Ramos (cell line): ENCODE results near the gene ARHGEF10L.

ENCODE experiments used
- in situ Hi-C: fragments of 300-500 bp; cut with MboI; formaldehyde crosslinking; loops from one replicate; pipeline ENCODE4 v1.14.3; 2022; ENCODE audit warnings: low sequenced_read_pairs; ENCODE audit not compliant: unreplicated experiment

Gene ARHGEF10L

DNA sequence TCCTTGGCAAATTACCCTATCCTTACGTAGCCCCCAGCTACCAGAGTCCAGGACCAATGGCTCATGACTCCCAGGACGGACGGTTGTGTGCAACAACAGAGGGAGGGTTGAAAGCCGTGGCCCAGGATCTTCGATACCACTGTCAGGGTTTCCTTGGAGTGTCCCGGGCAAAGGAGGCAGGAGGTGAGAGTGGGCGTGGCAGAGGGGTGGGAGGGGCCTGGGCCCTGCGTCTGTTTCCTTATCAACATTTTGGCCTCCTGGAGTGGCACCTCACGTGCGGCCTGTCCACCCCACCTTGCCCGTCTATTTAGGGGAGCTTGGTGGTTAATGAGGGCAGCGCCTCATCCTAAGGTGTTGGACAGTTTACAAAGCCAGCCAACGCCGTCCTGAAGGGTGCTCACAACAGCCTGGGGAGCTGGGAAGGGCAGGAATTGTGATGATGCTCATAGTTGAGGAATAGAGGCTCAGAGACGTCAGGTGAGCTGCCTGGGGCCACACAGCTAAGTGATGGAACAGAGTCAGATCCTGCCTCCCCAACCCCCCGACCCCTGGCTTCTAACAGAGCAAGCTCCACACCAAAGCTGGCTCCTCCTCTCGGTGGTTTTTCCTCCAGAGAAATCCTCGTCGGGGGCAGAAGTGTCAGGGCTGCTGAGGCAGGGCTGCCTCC, 17.4 kb upstream of the ARHGEF10L start:
- in situ Hi-C loops = no loop called here

DNA sequence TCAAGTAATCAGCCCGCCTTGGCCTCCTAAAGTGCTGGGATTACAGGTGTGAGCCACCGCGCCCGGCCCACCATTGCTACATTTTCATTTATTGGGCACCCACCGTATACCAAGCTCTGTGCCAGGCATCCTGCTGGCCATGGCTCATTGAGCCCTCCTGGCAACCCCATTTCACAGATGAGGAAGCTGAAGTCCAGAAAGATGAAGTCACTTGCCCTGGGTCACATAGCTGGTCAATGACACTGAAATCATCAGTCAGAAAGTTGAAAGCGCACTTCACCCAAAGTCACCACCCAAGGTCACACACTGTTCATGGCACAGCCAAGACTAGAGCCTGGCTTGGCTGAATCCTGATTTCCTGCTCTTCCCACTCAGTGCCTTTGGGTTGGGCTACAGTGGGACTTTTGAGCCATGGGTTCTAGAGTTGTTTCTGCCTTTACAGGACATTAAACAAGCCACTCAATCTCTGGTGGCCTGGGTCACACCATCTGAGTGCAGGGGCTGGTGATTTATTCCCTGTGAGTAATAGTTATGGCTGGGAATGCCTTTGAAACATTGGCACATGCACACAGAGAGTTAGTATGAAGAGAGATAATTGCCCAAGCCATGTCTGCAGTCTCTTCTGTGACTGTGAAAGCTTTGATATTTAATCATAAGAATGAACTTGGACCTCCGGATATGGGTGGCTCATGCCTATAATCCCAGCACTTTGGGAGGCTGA, 16.0 kb upstream of the ARHGEF10L start:
- in situ Hi-C loops = no loop called here

DNA sequence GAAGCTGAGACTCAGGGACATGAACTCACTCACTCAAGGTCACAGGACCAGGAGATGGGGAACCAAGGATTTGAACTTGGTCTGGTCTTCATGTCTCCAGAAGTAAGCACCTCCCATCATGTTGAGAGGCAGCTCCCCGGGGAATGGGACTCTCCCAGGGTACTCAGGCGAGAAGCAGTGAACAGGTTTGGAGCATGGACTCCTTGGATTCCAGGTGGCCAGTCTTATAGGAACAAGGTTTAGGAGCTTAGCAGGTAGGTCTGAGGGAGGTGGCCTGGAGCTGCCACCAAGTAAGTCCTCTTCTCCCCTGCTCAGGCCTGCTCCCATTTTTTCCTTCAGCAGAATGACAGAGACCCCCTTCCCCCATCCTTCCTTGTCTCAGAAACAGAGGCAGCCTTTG, 14.9 kb upstream of the ARHGEF10L start:
- in situ Hi-C loops = no loop called here

- in situ Hi-C loops = no loop called here
These were observed 13.4 kb upstream of the ARHGEF10L start for GRCh38 chr1:17525996-17526686.

DNA sequence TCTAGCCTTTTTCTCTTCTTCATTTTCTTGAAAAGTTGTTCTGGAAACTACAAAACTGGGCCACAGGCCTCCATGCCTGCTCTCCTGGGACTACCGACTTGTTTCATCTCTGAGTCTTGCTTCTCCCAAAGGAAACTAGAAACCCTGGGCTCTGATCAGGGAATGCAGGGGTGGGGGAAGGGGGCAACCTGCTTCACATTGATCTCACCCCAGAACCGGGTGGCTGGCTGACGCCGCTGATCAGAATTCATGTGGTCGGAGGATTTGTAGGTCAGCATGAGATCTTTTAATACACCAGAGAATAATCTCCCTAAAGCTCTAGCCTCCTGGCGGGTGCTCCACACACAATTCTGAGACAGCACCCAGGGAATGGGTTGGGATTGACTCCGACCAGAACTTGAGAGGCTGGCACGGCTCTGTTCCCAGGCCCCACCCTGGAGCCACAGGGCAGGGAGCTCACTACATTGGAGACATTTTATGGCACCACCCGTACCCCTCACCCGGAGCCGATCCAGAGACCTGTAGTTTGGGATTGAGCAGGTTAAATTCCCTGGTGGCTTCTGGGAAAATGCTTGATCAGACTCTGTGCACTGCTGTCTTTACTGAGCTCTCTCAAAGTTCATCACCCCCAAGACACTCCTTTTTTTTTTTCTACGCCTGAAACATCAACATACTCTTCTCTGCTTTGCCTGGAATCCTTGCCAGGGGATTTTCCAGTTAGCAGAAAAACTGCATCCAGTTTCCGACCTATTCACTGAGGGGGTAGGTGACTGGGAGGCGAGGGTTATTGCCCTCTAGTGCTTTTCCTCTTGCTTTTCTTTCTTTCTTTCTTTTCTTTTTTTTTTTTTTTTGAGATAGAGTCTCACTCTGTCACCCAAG, 12.2 kb upstream of the ARHGEF10L start:
- in situ Hi-C loops = no loop called here

GRCh38 chr1:17529381-17529780, 10.1 kb upstream of the ARHGEF10L start:
- in situ Hi-C loops = no loop called here

DNA sequence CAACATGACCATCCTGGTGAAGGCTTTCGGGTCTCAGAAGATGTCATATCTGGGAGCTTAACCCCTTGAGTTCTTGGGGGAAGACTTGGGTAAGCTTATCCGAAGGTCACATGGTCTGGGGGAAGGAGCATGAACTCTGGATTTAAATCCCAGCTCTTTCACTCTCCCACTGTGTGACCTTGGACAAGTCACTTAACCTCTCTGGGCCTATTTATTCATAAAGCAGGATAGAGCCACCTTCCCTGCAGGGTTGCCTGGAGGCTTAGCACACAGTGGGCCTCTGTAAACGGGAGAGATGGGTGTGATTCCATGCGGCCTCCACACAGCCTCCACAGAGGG, 8.2 kb upstream of the ARHGEF10L start:
- in situ Hi-C loops = no loop called here

- in situ Hi-C loops = no loop called here
These were observed 7.6 kb upstream of the ARHGEF10L start for GRCh38 chr1:17531682-17532487.

DNA sequence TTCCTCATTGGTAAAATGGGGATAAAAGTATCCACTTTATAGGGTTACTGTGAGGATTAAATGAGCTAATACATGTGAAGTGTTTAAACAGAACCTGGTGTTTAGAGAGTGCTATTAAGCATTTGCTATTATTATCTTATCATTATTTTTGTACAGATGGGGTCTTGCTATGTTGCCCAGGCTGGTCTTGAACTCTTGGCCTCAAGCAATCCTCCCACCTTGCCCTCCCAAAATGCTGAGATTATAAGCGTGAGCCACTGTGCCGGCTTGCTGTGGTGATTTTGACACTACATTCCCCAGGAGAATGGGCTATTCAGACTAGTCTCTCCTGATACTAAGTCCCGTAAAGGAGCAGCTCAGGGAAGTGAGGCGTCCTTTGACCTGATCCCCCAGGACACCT, 6.3 kb upstream of the ARHGEF10L start:
- in situ Hi-C loops = no loop called here

- in situ Hi-C loops = no loop called here
These were observed 4.1 kb upstream of the ARHGEF10L start for GRCh38 chr1:17535300-17535936.

DNA sequence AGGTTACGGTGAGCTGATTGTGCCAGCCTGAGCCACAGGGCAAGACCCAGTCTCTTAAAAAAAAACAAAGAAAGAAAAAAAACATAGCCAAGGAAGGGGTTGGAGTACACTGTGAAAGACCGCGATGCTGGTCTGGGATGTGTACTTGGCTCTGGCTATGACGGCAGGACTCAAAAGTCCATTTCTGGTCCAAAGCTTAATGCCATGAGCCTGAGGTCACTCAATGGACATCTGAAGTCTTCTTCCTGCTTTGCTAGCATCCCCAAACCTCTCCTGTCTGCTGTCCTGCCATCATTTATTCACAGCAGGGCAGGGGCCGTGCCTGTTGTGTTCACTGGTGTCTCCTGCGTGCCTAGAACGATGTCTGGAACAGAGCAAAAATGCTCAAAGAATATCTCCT, 1.5 kb upstream of the ARHGEF10L start:
- in situ Hi-C loops = no loop called here

DNA sequence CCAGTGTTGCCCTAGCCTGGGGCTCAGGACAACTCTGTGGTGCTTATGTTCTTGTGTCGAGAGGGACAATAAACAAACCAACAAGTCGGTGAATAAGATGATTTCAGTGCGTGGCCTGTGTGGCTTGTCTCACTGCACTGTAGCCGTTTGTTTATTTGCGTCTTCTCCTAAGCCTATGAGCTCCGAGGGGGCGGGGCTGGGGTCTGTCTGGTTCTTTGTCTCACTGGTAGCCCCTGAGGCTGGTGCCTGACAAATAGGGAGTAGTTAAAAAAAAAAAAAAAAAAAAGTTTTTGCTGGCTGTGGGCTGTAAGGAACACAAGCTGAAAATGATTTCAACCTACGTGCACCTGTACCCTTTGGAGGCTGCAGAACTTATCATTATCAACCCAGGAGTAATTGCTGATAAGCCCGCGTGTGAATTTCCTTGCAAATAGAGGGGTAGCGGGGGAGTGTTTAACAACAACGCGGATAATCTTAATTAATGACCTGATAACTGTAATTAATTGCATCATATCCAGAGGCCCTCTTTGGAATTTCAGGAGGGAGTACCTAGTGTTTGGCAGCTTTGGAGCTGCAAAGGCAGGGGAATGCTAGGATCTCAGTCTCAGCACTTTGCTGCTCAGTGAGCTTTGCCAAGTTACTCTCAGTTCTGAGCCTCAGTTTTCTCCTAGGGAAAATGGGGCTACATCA, 925 bp upstream of the ARHGEF10L start:
- in situ Hi-C loops = no loop called here

DNA sequence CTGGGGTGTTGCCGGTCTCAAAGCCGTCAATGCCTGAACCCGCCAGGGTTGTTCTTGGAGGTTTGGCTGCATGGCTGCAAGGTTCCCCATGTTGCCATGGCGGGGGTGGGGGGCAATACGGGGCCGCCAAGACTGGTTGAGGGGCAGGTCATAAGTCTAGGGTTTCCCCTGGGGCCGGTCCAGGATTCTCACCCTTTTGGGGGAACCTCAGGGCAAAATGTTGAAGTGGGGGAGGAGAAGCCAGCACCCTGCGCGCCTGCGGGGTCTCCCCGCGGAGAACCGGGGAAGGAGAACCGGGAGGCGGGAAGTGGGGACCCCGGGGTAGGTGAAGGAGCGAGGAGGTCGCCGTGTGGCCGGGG, 401 bp upstream of the ARHGEF10L start:
- in situ Hi-C loops = no loop called here

GRCh38 chr1:17540255-17541001, 930 bp downstream of the ARHGEF10L start:
- in situ Hi-C loops = no loop called here

DNA sequence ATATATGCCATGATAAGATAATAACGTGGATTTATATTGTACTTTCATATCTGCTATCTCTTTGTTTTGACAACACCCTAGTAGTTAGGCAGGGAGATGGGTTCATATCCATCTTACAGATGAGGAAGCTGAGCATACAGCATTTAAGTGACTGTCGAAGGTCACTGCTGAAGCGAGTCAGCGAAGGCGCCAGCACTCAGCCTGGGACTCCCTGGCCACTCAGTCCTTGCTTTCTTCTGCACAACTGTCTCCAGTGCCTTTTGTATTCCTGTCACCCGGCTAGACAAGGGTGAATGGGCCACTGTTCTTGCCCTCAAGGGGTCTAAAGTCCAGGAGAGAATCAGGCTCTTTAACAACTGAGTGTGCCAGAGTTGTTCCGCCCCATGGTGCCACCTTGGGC, 3.1 kb downstream of the ARHGEF10L start:
- in situ Hi-C loops = no loop called here

DNA sequence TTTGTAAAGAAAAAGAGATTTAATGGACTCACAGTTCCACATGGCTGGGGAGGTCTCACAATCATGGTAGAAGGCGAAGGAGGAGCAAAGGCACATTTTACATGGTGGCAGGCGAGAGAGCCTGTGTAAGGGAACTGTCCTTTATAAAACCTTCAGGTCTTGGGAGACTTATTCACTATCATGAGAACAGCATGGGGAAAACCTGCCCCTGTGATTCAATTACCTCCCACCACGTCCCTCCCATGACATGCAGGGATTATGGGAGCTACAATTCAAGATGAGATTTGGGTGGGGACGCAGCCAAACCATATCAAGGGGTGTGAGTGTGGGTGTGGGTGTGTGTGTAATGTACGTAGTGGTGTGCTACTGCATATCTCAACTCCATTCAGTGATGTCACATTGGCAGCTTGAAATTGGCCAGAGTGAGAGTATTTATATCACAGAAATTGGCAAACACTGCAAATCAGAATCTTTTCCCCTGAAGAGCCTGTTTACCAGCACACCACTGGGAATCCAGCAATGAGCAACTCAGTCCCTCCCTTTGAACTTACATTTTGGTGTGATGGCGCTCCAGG, 5.4 kb downstream of the ARHGEF10L start:
- in situ Hi-C loops = no loop called here

GRCh38 chr1:17545356-17545755, 5.9 kb downstream of the ARHGEF10L start:
- in situ Hi-C loops = no loop called here
